Fibroblast of upper back skin (primary cell): ENCODE data around the gene FAF1.
A peak's percentile ranks its signal among the peaks of the same experiment; 100 is the strongest.
"Not testable (repeated sequence)": the region's sequence is repeated elsewhere in the genome, so short reads cannot be mapped to it uniquely, and the experiment has no call there.

ENCODE experiments used
- DNase-seq: peaks from one replicate; pipeline ENCODE4 v3.0.0-alpha.2; 2013

FAF1 gene

DNA sequence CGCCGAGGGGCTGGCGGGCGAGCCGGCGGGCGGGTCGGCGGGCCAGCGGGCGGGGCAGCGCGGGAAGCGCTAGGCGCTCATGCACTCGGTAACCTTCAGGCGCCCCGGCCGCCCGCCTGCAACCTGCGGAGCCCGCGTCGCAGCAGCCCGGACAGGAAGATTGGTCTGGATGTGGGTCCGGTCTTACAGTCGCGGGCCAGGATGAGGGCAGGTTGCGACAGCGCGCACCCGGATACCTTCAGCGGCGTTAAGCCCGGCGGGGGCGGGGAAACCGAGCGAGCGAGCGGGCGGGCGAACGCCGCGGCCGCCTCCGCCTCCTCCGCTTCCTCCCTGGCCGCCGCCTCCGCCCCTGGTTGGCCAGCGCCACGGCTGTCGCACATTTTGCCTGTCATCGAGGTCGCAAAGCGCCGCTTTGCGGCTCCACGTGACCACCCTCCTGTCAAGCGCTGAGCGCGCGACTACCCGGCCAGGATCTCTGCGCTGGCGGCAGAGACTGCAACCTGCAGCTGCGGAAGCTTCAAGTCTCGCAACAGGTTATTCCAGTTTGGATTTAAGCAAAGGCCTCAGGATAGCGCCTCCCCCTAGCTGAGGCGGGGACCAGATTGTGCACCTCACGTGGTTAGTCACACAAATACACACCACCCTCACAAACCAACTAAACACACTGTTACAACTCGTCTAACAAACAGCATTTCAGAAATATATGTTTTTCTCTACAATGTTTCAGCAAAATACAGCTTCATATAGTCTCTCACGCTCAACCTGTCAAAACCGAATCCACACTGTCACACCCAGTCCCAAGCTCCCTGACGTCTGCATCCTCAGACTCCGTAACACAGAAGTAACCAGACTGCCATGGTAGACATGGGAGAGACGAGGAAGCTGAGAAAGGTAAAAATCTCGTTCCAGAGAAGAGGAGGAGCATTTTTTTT lies at the start of gene FAF1:
Gene FAF1, minus strand, starts transcription at position 355 of the 932 bp plus-strand sequence. CDS start 456 bp downstream, outside the sequence.
- peak; percentile 94 for DNase-seq

DNA sequence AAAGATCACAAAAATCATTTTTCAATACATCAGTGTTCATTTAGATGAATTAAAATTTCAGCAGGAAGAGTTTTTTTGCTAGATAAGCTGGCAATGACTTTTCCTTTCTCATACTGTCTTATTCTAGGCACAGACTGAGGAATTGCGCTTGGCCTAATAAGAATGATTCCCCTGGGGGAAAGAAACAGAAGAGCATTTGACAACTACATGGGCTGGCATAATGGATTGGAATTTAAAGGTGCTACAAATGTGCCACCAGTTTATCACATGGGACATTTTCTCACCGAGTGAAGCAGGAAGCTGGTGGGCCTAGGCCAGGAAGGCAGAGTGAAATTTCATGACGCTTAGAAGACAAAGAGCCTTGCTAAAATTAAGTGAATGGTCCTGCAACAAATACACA lies 49.3 kb upstream of the FAF1 start:
- DNase-seq: no peak

DNA sequence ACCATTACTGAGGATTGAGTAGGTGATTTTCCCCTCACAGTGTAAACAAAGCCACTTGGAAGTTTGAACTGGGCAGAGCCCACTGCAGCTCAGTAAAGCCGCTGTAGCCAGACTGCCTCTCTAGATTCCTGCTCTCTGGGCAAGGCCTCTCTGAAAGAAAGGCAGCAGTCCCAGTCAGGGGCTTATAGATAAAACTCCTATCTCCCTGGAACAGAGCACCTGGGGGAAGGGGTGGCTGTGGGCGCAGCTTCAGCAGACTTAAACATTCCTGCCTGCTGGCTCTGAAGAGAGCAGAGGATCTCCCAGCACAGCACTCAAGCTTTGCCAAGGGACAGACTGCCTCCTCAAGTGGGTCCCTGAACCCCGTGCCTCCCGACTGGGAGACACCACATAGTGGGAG lies 45.5 kb upstream of the FAF1 start:
- DNase-seq: not testable (repeated sequence)

DNA sequence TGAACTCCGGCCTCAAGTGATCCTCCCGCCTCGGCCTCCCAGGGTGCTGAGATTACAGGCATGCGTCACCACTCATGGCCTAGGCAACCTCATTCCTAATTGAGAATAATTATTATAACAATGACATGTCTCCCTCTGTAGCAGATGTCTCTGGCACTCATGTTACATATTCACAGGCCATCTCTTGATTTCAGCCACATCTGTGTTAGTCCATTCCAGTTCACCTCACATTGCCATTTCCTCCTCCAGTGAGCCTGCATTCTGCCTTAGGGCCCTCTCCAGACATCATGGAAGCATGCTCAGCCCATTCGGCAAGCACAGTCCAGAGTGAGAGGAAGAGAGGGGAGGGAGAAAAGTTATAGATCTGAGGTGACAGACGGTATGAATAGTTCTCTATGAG lies 42.4 kb upstream of the FAF1 start:
- no peak for DNase-seq

DNA sequence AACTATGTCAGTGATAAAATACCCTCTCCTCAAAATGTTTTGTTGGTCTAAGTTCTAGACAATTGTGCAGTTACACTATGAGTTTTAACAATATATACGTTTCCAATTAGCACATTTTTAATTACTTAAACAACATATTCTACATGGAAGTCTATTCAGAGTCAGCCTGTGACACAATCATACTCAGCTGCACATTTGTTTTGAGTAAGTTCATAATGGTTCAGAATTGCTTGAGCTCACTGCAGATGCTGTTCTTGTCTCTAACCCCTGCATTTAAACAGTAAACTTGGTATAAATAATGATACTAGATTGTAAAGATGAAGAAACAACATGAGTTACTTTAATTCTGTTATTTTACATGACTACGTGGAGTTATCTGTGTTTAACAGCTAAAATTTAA lies 40.6 kb upstream of the FAF1 start:
- DNase-seq: no peak

DNA sequence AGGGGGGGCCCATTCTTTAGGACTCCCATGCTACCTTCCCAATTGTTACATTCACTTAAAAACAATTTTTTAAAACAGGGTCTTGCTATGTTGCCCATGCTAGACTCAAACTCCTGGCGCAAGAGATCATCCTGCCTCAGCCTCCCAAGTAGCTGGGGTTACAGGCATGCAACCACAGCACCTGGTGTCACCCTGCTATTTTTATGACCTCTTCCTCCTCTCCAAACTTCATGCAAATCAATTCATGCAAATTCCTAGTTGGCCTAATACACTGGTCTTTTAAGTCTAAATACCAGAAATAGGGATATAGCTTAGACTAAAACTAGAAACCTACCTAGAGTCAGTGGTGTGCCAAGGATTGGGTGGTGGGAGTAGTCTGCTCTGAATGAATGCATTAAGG lies 40.1 kb upstream of the FAF1 start:
- no peak for DNase-seq

DNA sequence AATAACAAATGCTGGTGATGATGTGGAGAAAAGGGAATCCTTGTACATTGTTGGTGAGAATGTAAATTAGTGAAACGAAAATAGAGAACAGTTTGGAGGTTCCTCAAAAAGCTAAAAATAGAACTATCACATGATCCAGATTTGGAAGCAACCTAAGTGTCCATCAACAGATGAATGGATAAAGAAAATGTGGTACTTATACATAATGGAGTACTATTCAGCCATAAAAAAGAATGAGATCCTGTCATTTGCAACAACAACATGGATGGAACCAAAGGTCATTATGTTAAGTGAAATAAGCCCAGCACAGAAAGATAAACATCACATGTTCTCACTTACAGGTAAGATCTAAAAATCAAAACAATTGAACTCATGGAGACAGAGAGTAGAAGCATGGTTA lies 39.3 kb upstream of the FAF1 start:
- not testable (repeated sequence) for DNase-seq

DNA sequence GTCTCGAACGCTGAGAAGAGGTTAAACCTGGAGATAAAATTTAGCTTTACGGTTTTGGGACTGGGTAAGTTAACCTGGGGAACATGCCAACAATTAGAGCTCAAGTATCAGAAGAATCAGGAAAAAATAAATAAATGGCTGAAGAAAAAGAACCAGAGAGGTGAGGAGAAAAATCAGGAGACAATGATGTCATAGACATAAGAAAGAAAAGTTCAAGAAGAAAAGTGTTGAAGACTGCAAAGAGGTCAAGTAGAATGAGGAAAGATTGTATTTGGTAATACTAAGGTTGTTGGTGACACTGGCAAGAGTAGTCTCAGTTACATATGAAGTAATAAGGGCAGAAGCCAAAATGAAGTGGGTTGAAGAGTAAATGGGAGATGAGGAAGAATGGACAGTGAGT lies 36.0 kb upstream of the FAF1 start:
- DNase-seq: no peak

DNA sequence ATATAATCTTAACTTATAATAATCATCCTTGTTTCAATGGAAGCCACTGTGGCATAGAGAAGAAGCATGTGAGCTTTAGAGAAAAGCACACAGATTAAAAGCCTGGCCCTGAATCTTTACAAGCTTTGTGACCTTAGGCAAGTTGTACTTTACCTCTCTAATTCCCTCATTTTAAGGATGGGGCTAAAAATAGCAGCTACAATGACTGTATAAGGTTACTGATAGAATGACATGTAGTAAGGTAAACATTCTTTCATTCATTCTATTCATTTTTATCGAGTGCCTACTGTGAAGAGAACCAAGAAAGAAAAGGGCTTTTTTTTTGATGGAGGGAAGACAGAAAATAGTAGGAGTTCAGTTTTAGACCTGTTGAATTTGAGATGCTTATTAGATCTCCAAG lies 35.6 kb upstream of the FAF1 start:
- DNase-seq: no peak

DNA sequence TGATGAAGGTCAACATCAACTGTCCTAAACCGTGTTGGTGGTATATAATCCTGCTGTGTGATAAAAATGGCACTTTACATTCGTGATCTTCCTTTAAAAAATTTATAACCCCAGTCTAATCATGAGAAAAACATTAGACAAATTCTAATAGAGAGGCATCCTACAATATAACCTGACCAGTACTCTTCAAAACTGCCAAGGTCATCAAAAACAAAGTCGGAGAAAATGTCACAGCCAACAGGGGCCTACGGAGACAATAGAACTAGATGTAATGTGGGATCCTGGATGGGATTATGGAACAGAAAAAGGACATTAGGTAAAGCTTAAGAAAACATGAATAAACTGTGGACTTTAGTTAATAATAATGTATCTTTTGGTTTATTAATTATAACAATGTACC lies 34.9 kb upstream of the FAF1 start:
- DNase-seq: no peak

DNA sequence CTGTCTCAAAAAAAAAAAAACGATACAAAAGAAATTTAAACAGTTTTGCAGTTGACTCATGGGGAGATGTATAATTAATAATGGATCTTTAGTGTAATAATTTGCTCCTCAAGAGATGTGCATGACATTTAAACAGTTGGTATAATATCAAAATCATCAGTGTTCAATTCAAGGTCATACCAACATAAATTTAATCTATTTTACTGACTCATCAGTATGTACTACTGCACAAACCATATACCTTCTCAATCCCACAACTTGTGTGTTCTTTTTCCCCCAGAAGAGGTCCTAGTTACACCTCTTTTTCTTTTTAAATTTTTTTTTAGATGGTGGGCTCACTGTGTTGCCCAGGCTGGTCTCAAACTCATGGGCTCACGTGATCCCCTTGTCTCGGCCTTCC lies 33.6 kb upstream of the FAF1 start:
- DNase-seq: no peak

DNA sequence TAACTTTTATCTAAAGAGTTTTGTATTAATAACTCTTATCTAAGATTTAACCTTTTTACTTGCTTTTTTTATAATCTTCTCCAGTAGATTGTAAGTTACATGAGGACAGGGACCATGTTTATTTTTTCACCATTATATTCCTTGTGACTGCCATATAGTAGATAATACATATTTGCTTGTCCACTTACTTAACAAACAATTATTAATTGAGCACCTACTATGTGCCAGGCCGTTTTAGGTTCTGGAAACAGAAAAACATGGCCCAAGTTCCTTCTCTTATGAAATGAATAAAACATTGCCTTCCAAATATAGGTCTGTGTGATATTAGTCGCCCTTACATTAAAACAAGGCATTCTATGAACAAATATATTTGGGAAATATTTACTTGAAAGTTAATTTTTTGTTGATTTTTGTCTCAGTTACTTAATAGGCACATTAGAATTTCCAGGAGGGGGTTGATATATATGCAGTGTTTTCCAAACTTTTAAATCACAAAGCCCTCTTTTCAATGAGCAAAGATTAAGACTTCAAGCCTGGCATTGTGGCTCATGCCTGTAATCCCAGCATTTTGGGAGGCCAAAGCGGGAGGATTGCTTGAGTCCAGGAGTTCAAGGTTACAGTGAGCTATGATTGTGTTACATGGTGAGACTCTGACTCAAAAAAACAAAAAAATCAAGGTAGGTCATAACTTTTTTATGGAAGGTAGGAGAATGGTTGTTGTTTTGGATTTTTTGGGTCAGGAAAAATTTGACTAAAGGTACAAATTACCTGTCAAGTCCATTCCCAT lies 32.7 kb upstream of the FAF1 start:
- DNase-seq: no peak

DNA sequence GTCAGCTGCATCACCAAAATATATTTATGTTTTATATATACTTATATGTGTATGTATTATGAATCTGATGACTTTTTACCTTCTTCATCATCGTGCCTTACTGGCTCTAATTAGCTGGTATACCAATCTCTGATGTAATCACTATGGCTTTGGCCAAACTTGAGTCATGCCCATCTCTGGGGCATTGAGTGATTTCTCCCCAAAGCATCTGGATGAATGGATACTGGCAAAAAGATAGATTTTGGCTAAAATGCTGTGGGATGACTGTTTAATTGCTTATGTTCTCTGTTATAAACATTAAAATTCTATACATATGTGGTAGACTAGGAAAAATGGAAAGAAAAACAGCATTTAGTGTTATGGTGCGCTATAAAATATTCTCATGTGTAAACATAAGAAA lies 29.6 kb upstream of the FAF1 start:
- no peak for DNase-seq

DNA sequence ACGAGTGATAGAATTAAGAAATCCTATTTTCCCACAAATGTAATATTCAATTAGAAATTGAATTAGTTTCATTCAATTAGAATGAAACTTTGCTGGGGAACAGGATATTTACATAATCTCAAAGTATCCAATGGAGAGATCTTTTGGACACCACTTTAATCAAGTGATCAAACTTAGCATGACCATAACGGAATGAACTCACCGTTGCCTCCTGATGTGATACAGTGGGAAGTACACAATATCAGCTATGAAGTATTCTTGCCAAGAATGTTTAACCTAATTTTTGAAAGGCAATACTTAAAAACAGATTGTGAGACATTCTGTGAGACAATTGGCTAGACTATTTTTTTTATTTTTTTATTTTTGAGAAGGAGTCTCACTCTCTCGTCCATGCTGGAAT lies 26.6 kb upstream of the FAF1 start:
- DNase-seq: no peak

DNA sequence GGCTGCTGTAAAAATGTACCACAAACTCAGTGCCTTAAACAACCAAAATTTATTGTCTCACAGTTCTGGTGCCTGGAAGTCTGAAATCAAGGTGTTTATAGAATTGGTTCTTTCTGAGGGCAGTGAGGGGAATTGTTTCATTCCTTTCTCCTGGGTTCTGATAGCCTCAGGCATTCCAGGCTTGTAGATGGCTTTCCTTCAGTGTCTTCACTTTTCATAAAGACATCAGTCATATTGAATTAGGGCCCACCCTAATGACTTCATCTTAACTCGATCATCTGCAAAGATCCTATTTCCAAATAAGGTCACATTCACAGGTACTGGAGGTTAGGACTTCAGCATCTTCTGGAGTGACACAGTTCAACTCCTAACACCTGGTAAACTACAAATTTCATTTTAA lies 25.0 kb upstream of the FAF1 start:
- DNase-seq: no peak

DNA sequence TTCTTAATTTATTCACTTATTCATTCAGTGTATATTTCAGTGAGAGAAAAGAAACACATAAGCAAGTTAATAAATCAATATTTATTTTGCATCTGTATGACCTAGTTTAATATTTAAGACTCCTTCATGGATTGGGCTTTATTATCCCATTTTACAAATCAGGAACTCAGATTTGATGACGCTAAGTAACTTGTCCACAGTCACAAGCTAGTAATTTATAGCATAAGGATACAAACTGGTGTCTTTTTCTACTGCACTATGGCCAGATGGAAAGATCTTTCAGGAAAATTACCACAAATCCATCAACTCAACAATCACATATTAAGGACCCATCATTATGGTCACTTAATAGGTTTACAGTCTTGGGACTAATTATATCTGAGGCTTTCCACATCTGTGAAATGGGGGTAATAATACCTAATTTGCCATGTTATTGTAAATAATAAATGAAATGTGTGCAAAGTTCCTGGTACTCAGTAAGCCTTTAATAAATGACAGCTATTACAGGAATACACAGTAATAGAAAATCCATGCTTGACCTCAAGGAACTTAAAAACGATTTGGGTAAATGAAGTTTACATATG lies 23.2 kb upstream of the FAF1 start:
- DNase-seq: no peak

DNA sequence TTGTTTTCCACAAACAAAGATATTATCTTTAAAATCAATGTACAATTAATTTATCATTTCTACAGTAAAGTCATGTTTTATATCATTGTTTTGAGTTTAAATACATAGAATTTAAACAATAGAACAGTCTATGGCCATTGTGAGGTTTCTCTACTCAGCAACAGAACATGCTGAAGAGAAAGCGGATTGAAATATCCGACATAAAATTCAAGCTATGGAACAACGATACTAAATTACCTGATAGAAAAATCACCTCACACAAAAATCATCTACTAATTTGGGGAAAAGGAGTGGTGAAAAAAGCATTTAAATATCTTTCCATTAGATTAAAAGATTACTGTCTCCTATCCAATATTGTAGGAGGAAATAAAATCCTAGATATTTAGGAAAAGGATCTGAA lies 22.5 kb upstream of the FAF1 start:
- DNase-seq: no peak

DNA sequence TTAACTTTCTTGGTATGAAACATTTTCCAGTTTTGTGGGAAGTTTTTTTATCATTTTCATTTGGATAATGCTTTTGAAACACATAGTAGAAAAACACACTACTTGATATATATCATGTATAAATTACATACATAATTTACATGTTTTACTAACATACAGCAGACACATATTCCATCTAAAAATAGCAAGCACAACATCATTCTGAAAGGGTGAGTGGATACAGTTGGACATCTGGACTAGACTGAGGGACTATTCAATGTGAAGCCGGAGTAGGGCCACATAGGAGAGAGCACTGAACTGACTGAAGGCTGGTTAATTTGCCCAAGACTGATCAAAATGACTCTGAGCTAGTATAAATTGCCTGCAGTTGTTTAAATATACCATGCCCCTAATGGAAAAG lies 21.7 kb upstream of the FAF1 start:
- DNase-seq: no peak

DNA sequence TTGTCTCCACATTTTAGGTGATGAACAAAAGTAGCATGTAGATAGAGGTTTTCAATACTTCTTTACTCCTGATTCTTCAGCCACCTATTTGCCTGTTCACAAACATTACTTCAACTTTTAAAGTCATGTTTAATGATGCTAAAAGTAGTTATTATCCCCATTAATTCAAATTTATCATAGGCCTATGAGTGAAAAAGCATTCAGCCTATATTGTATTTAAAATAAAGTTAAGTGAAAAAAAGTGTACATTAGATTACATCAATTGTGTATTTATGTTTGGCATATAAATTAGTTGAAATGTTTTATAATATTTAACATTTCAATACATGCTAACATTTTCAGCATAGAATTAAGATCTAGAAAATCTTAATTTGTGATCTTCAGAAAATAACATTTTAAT lies 20.4 kb upstream of the FAF1 start:
- DNase-seq: no peak

DNA sequence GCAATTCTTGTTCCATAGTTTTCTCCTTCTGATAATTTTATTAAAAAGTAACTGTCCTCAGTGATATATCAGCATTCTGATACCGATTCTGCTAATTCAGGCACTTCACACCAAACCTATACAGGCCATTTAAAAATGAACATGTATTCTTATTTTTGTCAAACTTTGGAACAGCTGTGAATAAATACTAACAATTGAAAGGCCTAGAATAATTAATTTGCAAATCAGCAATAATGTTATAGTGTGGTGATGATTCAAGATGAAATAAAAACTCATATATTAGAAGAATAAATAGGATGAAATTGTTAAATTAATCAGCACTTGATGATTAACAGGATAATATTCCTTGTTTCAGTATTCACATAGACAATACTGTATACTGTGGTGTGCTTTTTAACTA lies 19.9 kb upstream of the FAF1 start:
- DNase-seq: no peak

DNA sequence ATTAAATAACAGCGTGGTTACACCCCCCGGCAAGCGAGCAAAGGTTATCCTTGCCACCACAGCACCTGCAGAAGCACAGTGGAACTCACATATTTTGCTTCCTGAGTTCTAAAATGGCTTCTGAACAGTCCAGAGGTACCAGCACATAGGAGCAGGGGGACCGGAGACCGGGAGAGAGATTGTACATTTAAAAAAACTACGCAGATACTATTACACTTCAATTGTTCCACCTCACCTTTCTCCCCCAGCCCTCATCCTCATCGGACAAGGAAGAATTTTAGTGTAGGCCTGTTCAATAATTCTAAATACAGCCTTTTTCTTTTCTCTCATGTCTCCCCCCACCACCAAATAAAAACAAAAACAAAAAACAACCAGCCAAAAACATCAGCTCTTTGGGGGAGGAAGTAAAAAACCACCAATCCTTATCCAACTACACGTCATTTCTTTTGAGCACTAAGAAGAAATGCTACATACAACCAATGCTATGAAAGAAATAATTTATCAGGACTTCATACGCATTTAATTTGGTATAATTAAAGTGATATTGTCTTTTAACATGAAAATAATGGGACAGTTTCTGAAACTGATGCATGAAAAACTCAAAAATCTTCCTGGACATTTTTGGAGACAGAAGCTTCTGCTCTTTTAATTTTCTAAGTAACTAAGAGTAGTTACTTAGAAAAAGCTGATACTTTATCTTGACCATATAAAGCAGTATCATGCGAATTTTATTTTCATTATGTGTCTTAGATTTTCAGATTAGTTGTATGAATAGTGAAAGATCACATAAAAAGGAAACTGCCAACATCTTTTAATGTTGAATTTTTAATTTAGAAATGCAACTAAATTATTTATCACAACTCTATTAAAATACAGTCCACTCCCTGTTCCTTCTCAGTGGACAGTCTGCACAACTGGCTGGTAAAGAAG lies 19.1 kb upstream of the FAF1 start:
- no peak for DNase-seq

DNA sequence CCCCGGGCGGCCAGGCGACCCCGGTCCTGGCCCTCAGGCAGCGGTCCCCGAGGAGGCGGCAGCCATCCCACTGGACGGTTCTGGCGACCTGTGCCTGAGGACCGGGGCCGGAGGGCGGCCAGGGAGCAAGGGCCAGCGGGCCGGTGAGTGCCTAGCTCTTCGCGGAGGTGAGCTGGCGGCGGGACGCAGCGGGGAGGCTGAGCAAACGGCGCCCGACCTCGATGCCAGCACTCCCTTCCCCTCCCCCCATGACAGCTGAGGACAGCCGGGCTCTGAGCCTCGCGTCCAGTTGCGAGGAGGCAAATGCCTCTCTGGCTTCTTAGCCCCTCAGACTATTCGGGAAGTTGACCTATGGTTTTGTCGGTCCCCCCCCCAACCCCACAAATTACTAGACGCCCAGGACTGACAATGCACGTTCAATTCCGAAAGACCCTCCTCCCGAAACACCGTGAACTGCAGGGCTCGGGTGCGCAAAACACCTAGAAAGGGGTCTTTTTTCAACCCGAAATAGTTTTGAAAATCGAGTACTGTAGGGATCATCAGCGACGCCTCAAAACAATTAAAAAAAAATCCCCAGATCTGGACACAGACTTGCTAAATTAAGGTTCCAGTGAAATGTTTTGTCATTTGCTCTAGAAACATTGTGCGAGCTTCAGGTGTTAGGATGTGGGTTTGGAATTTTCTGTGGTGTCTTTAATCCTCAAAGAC lies 18.2 kb upstream of the FAF1 start:
- DNase-seq: no peak
